ENCODE measurements around the gene DCUN1D2. TPM values are rescaled to one million over a fixed set of nuclear protein-coding genes. Genes with fewer than 3 reads are reported as not detected.

Gene DCUN1D2
- total RNA-seq, 1 donor from 2014 or later = 26.2 TPM

DNA sequence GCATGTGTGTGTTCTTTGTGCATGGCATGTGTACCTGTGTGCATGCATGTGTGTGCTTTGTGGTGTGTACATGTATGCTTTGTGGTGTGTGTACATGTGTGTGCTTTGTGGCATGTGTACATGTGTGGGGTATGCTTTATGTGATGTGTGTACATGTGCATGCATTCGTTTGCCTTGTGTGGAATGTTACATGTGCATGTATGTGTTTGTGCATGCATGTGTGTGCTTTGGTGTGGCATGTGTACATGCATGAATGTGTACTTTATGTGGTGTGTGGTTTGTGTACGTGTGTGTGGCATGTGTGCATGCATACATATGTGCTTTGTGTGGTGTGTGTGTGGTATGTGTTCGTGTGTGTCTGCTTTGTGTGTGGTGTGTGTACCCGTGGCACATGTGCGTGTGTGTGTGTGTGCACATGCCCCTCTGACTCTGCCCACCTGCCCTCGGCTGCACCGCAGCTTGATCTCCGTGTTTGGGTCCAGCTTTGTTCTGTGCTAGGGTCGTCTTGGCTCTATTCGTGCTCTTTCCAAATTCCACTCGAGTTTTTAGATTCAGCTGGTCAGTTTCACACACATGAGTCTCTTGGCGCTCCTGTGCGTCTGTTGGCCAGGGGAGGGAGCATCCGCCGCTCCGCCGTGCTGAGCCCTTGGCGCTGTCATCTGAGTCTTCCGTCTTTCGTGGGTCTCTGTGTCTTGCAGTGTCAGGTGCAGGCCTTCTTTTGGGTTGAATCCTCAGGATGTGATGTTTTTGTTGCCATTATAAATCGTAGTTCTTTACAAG is 47.6 kb upstream of the DCUN1D2 start:
- H3K4me1 Mint-ChIP-seq = no peaks in the 10 kb centered on the region
- peaks cover 5% of the 10 kb centered on the region for H3K9me3 Mint-ChIP-seq
- ATAC-seq (ENCODE audit: low read depth) = no peak
- peaks cover 47% of the 10 kb centered on the region for H3K36me3 Mint-ChIP-seq (ENCODE audit: low read depth)
- intact Hi-C loops (cut with micrococcal nuclease) = no loop called here
- DNase-seq = no peak
- H3K27me3 Mint-ChIP-seq = no peaks in the 10 kb centered on the region
- TF ChIP-seq, protein P1, sequence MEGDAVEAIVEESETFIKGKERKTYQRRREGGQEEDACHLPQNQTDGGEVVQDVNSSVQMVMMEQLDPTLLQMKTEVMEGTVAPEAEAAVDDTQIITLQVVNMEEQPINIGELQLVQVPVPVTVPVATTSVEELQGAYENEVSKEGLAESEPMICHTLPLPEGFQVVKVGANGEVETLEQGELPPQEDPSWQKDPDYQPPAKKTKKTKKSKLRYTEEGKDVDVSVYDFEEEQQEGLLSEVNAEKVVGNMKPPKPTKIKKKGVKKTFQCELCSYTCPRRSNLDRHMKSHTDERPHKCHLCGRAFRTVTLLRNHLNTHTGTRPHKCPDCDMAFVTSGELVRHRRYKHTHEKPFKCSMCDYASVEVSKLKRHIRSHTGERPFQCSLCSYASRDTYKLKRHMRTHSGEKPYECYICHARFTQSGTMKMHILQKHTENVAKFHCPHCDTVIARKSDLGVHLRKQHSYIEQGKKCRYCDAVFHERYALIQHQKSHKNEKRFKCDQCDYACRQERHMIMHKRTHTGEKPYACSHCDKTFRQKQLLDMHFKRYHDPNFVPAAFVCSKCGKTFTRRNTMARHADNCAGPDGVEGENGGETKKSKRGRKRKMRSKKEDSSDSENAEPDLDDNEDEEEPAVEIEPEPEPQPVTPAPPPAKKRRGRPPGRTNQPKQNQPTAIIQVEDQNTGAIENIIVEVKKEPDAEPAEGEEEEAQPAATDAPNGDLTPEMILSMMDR (IDR thresholded peaks at IDR 0.05) = no peak
- H3K27ac Mint-ChIP-seq = no peak overlapping the region
- POLR2A ChIA-PET = no interaction called here
- CTCF ChIA-PET = no interaction called here
- H3K4me3 Mint-ChIP-seq = no peak overlapping the region

DNA sequence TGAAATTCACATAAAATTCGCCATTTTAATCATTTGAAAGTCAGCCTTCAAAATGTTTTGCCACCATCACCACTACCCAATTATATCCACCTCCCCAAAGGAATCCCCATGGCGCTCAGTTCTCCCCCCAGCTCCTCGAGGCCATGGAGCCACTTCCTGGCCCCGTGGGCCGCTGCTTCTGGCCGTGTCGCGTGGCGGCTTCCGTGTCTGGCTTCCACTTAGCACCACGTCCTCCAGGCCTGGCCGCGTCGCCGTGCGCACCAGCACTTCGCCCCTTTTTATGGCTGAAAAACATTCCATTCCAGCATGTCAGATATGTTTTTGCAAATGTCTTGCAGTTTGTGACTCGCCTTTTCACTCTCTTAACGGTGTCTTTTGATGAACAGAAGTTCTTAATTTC is 46.7 kb upstream of the DCUN1D2 start:
- ChIA-PET CTCF (no interaction called here), POLR2A (no interaction called here)
- intact Hi-C loops (cut with micrococcal nuclease) = no loop called here
- ATAC-seq (ENCODE audit: low read depth) = no peak
- DNase-seq = no peak
- Mint-ChIP-seq H3K36me3 (ENCODE audit: low read depth) (peaks cover 45% of the 10 kb centered on the region), H3K9me3 (peaks cover 5% of the 10 kb centered on the region), H3K27ac (no peak overlapping the region), H3K4me3 (no peak overlapping the region), H3K4me1 (no peaks in the 10 kb centered on the region), H3K27me3 (no peaks in the 10 kb centered on the region)
- TF ChIP-seq, protein P1 (IDR thresholded peaks at IDR 0.05) = no peak

DNA sequence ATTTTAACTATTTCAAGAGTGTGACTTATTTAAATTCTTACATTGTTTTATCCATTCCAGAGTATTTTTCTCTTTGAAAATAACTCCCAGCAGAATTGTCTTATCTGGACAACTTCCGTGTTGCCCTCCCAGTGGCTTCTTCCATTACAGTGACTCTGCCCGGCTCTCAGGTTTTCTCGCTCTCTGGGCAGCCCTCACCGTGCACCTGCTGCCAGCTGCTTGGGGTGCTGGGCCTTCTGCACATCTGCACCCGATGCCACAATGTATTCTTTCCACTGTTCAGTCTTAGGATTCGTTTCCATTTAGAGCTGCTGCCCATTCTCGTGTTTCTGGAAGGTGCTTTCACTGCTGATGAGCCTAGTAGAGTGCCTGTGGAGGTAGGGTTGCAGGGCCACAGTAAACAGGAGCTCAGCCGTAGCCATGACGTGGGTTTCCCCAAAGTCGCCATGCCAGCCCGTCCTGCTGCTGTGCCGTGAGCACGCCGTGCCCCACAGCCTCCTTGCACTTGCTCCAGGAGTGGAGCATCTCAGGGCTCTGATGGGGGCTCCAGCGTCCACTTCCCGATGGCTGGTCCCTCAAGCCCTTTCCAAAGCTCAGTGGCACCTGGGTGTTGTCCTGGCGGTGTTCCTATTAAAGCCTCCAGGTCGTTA is 46.1 kb upstream of the DCUN1D2 start:
- DNase-seq = no peak
- Mint-ChIP-seq H3K4me3 (no peak overlapping the region), H3K27ac (no peak overlapping the region), H3K4me1 (no peaks in the 10 kb centered on the region), H3K36me3 (ENCODE audit: low read depth) (peaks cover 50% of the 10 kb centered on the region), H3K27me3 (no peaks in the 10 kb centered on the region), H3K9me3 (peaks cover 5% of the 10 kb centered on the region)
- POLR2A ChIA-PET = no interaction called here
- TF ChIP-seq, protein P1 (IDR thresholded peaks at IDR 0.05) = no peak
- no peak for ATAC-seq (ENCODE audit: low read depth)
- CTCF ChIA-PET = no interaction called here
- intact Hi-C loops (cut with micrococcal nuclease) = no loop called here

DNA sequence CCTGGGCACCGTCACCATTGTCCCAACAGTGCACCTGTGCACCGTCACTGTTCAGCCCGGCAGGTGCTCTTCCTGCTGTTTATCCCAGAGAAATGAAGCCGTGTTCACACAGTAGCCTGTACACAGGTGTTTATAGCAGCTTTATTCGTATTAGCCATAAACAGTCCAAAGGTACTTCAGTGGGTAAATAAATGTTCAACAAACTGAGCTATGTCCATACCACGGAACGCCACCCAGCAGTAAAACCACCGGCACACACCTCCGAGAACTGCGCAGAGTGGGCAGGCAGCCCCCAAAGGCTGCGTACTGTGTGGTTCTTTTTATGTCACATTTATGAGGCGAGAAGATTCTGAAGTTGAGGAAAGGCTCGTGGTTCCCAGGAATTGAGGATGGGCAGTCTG is 44.9 kb upstream of the DCUN1D2 start:
- Mint-ChIP-seq H3K36me3 (ENCODE audit: low read depth) (peaks cover 47% of the 10 kb centered on the region), H3K4me1 (no peaks in the 10 kb centered on the region), H3K4me3 (no peak overlapping the region), H3K27me3 (no peaks in the 10 kb centered on the region), H3K9me3 (no peaks in the 10 kb centered on the region), H3K27ac (no peak overlapping the region)
- intact Hi-C loops (cut with micrococcal nuclease) = no loop called here
- ChIA-PET POLR2A (no interaction called here), CTCF (no interaction called here)
- DNase-seq (no peak), ATAC-seq (ENCODE audit: low read depth) (no peak)
- TF ChIP-seq, protein P1 (IDR thresholded peaks at IDR 0.05) = no peak

DNA sequence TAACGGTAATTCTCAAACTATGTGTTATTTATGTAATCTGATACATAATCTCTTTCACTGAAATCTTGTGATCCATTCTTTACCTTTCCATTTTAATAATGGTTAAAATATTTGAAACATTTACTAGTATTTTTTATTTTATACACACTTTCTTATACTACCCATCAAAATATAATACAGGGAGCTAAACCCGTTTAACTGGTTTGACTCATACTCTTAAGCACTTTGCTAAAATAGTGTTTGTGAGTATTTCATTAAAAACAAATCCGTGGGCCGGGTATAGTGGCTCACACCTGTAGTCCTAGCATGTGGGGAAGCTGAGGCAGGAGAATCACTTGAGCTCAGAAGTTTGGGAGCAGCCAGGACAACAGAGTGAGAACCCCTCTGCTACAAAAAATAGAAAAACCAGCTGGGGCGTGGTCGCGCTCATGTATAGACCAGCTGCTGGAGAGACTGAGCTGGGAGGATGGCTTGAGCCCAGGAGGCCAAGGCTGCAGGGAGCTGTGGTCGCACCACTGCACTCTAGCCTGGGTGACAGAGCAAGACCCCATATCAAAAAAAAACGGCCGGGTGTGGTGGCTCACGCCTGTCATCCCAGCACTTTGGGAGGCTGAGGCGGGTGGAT is 43.8 kb upstream of the DCUN1D2 start:
- no peak overlapping the region for H3K4me3 Mint-ChIP-seq
- intact Hi-C loops (cut with micrococcal nuclease) = no loop called here
- TF ChIP-seq, protein P1 (IDR thresholded peaks at IDR 0.05) = no peak
- ATAC-seq (ENCODE audit: low read depth) = no peak
- H3K27me3 Mint-ChIP-seq = no peaks in the 10 kb centered on the region
- no peak for DNase-seq
- H3K4me1 Mint-ChIP-seq = no peaks in the 10 kb centered on the region
- H3K36me3 Mint-ChIP-seq (ENCODE audit: low read depth) = peaks cover 47% of the 10 kb centered on the region
- no peaks in the 10 kb centered on the region for H3K9me3 Mint-ChIP-seq
- CTCF ChIA-PET = no interaction called here
- H3K27ac Mint-ChIP-seq = no peak overlapping the region
- POLR2A ChIA-PET = no interaction called here
